HG02885 (cell line): ENCODE results near the gene ARL16.

ENCODE experiments used
- ATAC-seq: cut with Tn5 transposase; IDR thresholded peaks from one replicate; pipeline ENCODE4 v1.9.1; 2021; ENCODE audit warnings: mild to moderate bottlenecking; ENCODE audit not compliant: unreplicated experiment, poor library complexity

ARL16 gene

GRCh38 chr17:81713004-81713555 lies 29.5 kb upstream of the ARL16 start:
- ATAC-seq, result no peak

- peak; percentile 12 for ATAC-seq
These were observed 28.9 kb upstream of the ARL16 start for GRCh38 chr17:81712468-81713003.

GRCh38 chr17:81711814-81712467 lies 28.3 kb upstream of the ARL16 start, which contains the start of gene SLC25A10:
Gene SLC25A10, plus strand, starts transcription at chr17:81712284. Its CDS starts 143 bp downstream, at chr17:81712427.
- ATAC-seq, result peak; percentile 68

GRCh38 chr17:81710514-81711308 lies 27.1 kb upstream of the ARL16 start:
- ATAC-seq, result no peak

- ATAC-seq, result no peak
These were observed 25.2 kb upstream of the ARL16 start for GRCh38 chr17:81708739-81709185.

GRCh38 chr17:81707725-81708646 lies 24.4 kb upstream of the ARL16 start:
- no peak for ATAC-seq

- no peak for ATAC-seq
These were observed 23.4 kb upstream of the ARL16 start for GRCh38 chr17:81706757-81707624.

GRCh38 chr17:81706232-81706611 lies 22.6 kb upstream of the ARL16 start:
- ATAC-seq, result no peak

GRCh38 chr17:81705518-81706231 lies 22.1 kb upstream of the ARL16 start:
- ATAC-seq, result no peak

GRCh38 chr17:81703747-81704654 lies 20.4 kb upstream of the ARL16 start:
- ATAC-seq, result no peak

GRCh38 chr17:81702934-81703746 lies 19.5 kb upstream of the ARL16 start, which contains the start of gene MRPL12:
Gene MRPL12, plus strand, starts transcription at chr17:81703367. Its CDS starts 135 bp downstream, at chr17:81703502.
- ATAC-seq, result peak; percentile 85

GRCh38 chr17:81701288-81702071 lies 17.9 kb upstream of the ARL16 start:
- ATAC-seq, result no peak

- no peak for ATAC-seq
These were observed 17.0 kb upstream of the ARL16 start for GRCh38 chr17:81700353-81701287.

GRCh38 chr17:81697261-81698044 lies 13.9 kb upstream of the ARL16 start:
- ATAC-seq, result no peak
